Pancreas (tissue), 10 donors: ENCODE data around the gene NAGA. TPM values are rescaled to one million over a fixed set of nuclear protein-coding genes. Genes with fewer than 3 reads are reported as not detected.

Experiments used
- ATAC-seq, 4 donors: fragments of 200-7000 bp; cut with Tn5 transposase; one replicate each; pipeline versions ENCODE4 v1.8.0 to v1.9.1; 2020; ENCODE audit warnings: mild to moderate bottlenecking in 4 of 4, moderate library complexity in 4 of 4
- DNase-seq, 6 donors: peaks; one replicate each; pipeline ENCODE4 v3.0.0-alpha.2; 2020
- FAIRE-seq: peaks from 2 replicates; lab custom pipeline; 2012; peaks lifted over from hg19 to GRCh38; lab: Jason Lieb, UNC
- H3K27ac ChIP-seq, 4 donors: fragments of 200-600 bp; sonication (generic); 1 replicate in 3 of 4; 2 replicates in 1 of 4; pipeline versions ENCODE4 v1.5.0 to v1.8.0; 2020
- H3K27me3 ChIP-seq, 4 donors: fragments of 200-600 bp; one replicate each; pipeline ENCODE4 v1.8.0; 2021
- H3K36me3 ChIP-seq, 3 donors: fragments of 200-600 bp; sonication (generic) in 1 of 3; one replicate each; pipeline versions ENCODE4 v1.5.0 to v1.8.0; 2020 to 2021
- H3K4me1 ChIP-seq, 3 donors: fragments of 200-600 bp; one replicate each; pipeline ENCODE4 v1.8.0; 2021
- H3K4me3 ChIP-seq, 4 donors: fragments of 200-600 bp; sonication (generic) in 2 of 4; one replicate each; pipeline versions ENCODE4 v1.5.0 to v1.8.0; 2020 to 2021
- H3K9me3 ChIP-seq, 4 donors: fragments of 200-600 bp; one replicate each; pipeline ENCODE4 v1.8.0; 2021
- WGBS, 2 donors: extraction: QIAGEN DNeasy Blood & Tissue Kit; methylation state at CpG; one replicate each; pipeline ENCODE4 v1.1.7; 2013; 5-methylcytosine and 5-hydroxymethylcytosine counted together
- intact Hi-C, 3 donors: fragments of 100-400 bp; cut with DNase I; formaldehyde crosslinking; loops; one replicate each; pipeline versions ENCODE4 v1.11.1 to v1.14.2; 2022
- polyA plus RNA-seq, 2 donors: library from polyadenylated mRNA; stranded (reverse); fragments of 200-250 nt; gene quantifications; one replicate each; pipeline ENCODE4 v1.2.3, GENCODE V29; 2013
- total RNA-seq, 6 donors: library from RNA; stranded (reverse); fragmentation: NEBNext Ultra II Directional in 4 of 6; extraction: Animal tissue kit (Norgen Biotek cat#: 25700) in 4 of 6; gene quantifications; one replicate each; pipeline versions ENCODE4 v1.2.1 to v1.2.4, GENCODE V29; 2021 to 2023
- TF ChIP-seq, protein P1 (sequence below), 4 donors: fragments of 200-600 bp; sonication (generic) in 3 of 4; IDR thresholded peaks; one replicate each; pipeline versions ENCODE4 v1.5.0 to v1.8.0; 2021; ENCODE audit warnings: antibody characterized with exemption in 4 of 4
- donor health status: healthy with polysubstance abuse.
- donor health status: DM: no; HTN: no; CAD: no; lungs with moderate emphysema.
- donor health status: DM: no; HTN: no; CAD: no.
- donor health status: control.
- donor health status: control.
- donor health status: Bipolar disorder and iron deficiency.
- donor health status: DM: yes; HTN: yes; CAD: no.
- donor health status: DM: no; HTN: no; CAD: no.
- donor health status: DM: no; HTN: no; CAD: no.
- donor health status: DM: yes; HTN: yes; CAD: no.

Gene NAGA
- total and polyA plus RNA-seq, 8 donors: 3.1 to 13.9 (median 5.7) TPM

DNA sequence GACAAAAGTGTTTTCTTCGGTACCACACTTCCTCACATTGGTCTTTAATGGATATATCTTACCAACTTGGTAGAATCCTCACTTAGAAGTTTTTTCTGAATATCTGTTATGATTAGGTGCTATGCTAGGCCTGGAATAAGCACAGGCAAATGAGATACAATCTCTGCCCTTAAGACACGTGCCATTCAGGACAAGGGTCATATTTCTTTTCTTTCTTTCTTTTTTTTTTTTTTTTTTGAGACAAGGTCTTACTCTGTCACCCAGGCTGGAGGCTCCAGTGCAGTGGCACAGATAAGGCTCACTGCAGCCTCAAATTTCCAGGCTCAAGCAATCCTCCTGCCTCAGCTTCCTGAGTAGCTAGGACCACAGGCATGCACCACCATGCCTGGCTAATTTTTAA is 49.0 kb downstream of the NAGA start:
- Histone ChIP-seq H3K4me3 (no peak overlapping the region), H3K27ac (no peak overlapping the region), H3K36me3 (no peaks in the 10 kb centered on the region), H3K4me1 (no peaks in the 10 kb centered on the region), H3K9me3 (no peaks in the 10 kb centered on the region), H3K27me3 (no peaks in the 10 kb centered on the region)
- intact Hi-C loops: no loop called here
- no peak for DNase-seq
- no peak for ATAC-seq
- WGBS, 2 donors: 73 to 79% methylated on average over 2 of the region's 2 CpGs
- FAIRE-seq: no peak
- TF ChIP-seq, protein P1, sequence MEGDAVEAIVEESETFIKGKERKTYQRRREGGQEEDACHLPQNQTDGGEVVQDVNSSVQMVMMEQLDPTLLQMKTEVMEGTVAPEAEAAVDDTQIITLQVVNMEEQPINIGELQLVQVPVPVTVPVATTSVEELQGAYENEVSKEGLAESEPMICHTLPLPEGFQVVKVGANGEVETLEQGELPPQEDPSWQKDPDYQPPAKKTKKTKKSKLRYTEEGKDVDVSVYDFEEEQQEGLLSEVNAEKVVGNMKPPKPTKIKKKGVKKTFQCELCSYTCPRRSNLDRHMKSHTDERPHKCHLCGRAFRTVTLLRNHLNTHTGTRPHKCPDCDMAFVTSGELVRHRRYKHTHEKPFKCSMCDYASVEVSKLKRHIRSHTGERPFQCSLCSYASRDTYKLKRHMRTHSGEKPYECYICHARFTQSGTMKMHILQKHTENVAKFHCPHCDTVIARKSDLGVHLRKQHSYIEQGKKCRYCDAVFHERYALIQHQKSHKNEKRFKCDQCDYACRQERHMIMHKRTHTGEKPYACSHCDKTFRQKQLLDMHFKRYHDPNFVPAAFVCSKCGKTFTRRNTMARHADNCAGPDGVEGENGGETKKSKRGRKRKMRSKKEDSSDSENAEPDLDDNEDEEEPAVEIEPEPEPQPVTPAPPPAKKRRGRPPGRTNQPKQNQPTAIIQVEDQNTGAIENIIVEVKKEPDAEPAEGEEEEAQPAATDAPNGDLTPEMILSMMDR (IDR thresholded peaks at IDR 0.05): no peak

- FAIRE-seq: no peak
- H3K36me3 ChIP-seq: no peaks in the 10 kb centered on the region
- H3K27ac ChIP-seq: no peak overlapping the region
- intact Hi-C loops: no loop called here
- no peaks in the 10 kb centered on the region for H3K9me3 ChIP-seq
- TF ChIP-seq, protein P1 (IDR thresholded peaks at IDR 0.05): no peak
- H3K4me3 ChIP-seq: no peak overlapping the region
- no peaks in the 10 kb centered on the region for H3K27me3 ChIP-seq
- no peak for ATAC-seq
- H3K4me1 ChIP-seq: no peaks in the 10 kb centered on the region
- DNase-seq: no peak
- 82 to 87% methylated on average over 1 of the region's 1 CpG for WGBS, 2 donors
These were observed 52.4 kb downstream of the NAGA start for GRCh38 chr22:42018224-42018623.

GRCh38 chr22:42016111-42016510 is 54.5 kb downstream of the NAGA start:
- H3K4me1 ChIP-seq: no peaks in the 10 kb centered on the region
- no peaks in the 10 kb centered on the region for H3K36me3 ChIP-seq
- TF ChIP-seq, protein P1 (IDR thresholded peaks at IDR 0.05): no peak
- no peak overlapping the region for H3K4me3 ChIP-seq
- 68 to 69% methylated on average over 10 of the region's 10 CpGs for WGBS, 2 donors
- intact Hi-C loops: no loop called here
- H3K27ac ChIP-seq: no peak overlapping the region
- FAIRE-seq (no peak), DNase-seq (no peak), ATAC-seq (no peak)
- H3K27me3 ChIP-seq: no peaks in the 10 kb centered on the region
- no peaks in the 10 kb centered on the region for H3K9me3 ChIP-seq

DNA sequence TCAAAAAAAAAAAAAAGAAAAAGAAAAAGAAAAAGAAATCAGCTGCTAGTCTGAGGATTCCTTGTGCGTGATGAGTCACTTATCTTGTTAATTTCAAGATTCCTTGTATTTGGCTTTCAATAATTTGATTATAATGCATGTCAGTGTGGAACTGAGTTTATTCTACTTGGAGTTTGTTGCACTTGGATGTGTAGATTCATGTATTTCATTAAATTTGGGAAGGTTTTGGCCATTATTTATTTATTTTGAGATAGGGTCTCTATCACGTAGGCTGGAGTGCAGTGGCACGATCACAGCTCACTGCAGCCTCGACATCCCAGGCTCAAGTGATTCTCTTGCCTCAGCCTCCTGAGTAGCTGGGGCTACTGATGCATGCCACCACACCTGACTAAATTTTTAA is 57.2 kb downstream of the NAGA start:
- Histone ChIP-seq H3K9me3 (no peaks in the 10 kb centered on the region), H3K4me1 (no peaks in the 10 kb centered on the region), H3K27ac (no peak overlapping the region), H3K36me3 (no peaks in the 10 kb centered on the region), H3K27me3 (no peaks in the 10 kb centered on the region), H3K4me3 (no peak overlapping the region)
- WGBS, 2 donors: 82 to 93% methylated on average over 4 of the region's 4 CpGs
- intact Hi-C loops: no loop called here
- ATAC-seq: no peak
- FAIRE-seq: no peak
- TF ChIP-seq, protein P1 (IDR thresholded peaks at IDR 0.05): no peak
- DNase-seq: no peak

DNA sequence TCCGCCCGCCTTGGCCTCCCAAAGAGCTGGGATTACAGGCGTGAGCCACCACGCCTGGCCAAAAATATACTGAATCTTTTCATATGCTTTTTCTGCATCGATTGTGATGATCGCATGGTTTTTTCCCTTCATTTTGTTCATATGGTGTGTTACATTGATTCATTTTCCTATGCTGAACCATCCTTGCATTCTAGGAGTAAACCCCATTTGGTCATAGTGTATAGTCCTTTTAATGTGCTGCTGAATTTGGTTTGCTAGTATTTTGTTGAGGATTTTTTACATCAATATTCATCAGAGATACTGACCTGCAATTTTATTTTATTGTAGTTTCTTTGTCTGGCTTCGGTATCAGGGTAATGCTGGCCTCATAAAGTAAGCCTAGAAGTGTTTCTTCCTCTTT is 59.8 kb downstream of the NAGA start:
- WGBS, 2 donors: 81 to 96% methylated on average over 7 of the region's 7 CpGs
- Histone ChIP-seq H3K4me3 (no peak overlapping the region), H3K4me1 (no peaks in the 10 kb centered on the region), H3K27ac (no peak overlapping the region), H3K9me3 (no peaks in the 10 kb centered on the region), H3K27me3 (no peaks in the 10 kb centered on the region), H3K36me3 (no peaks in the 10 kb centered on the region)
- DNase-seq (no peak), ATAC-seq (no peak), FAIRE-seq (no peak)
- TF ChIP-seq, protein P1 (IDR thresholded peaks at IDR 0.05): no peak
- intact Hi-C loops: no loop called here

Other genes with a start within 250 kb of the NAGA start
- 10 to 100 TPM; 28.2 to 44.8 (median 34.3) TPM for gene SREBF2, start 237.7 kb downstream of the NAGA start, total RNA-seq
- 10 to 100 TPM; 32.7 to 37.3 TPM for gene SREBF2, start 237.7 kb downstream of the NAGA start, polyA plus RNA-seq
- gene SHISA8, start 155.7 kb downstream of the NAGA start, total RNA-seq: not detected
- not detected for gene SHISA8, start 155.7 kb downstream of the NAGA start, polyA plus RNA-seq
- gene TNFRSF13C, start 144.0 kb downstream of the NAGA start, total RNA-seq: under 1 TPM in 4 of 6 donors, not detected in 2; 0.06 to 0.14 (median 0.12) TPM
- under 1 TPM; 0.04 to 0.05 TPM for gene TNFRSF13C, start 144.0 kb downstream of the NAGA start, polyA plus RNA-seq
- gene CENPM, start 123.7 kb downstream of the NAGA start, total RNA-seq: 1 to 10 TPM in 1 of 6 donors, under 1 TPM in 5; 0.23 to 1.7 (median 0.65) TPM
- gene CENPM, start 123.7 kb downstream of the NAGA start, polyA plus RNA-seq: under 1 TPM; 0.14 to 0.65 TPM
- gene SEPTIN3, start 101.4 kb downstream of the NAGA start, total RNA-seq: 1 to 10 TPM in 3 of 6 donors, under 1 TPM in 3; 0.22 to 1.6 (median 0.97) TPM
- 1 to 10 TPM; 1.9 to 8.5 TPM for gene SEPTIN3, start 101.4 kb downstream of the NAGA start, polyA plus RNA-seq
- gene WBP2NL, start 72.0 kb downstream of the NAGA start, total RNA-seq: 1 to 10 TPM; 1.4 to 2.8 (median 1.7) TPM
- gene WBP2NL, start 72.0 kb downstream of the NAGA start, polyA plus RNA-seq: 1 to 10 TPM; 1.3 to 1.9 TPM
- 1 to 10 TPM; 7.4 to 9.8 (median 9.5) TPM for gene PHETA2, start 3.4 kb upstream of the NAGA start, total RNA-seq
- gene PHETA2, start 3.4 kb upstream of the NAGA start, polyA plus RNA-seq: 10 to 100 TPM; 10.1 to 10.9 TPM
- gene SMDT1, start 8.9 kb upstream of the NAGA start, total RNA-seq: 10 to 100 TPM; 50.9 to 81.9 (median 58.1) TPM
- gene SMDT1, start 8.9 kb upstream of the NAGA start, polyA plus RNA-seq: 100 to 1,000 TPM in 1 of 2 donors, 10 to 100 TPM in 1; 53.1 to 119 TPM
- 10 to 100 TPM; 16.8 to 32.4 (median 23.0) TPM for gene NDUFA6, start 20.0 kb upstream of the NAGA start, total RNA-seq
- 10 to 100 TPM; 36.6 to 44.5 TPM for gene NDUFA6, start 20.0 kb upstream of the NAGA start, polyA plus RNA-seq
- gene CYP2D6, start 60.0 kb upstream of the NAGA start, total RNA-seq: 1 to 10 TPM in 1 of 6 donors, under 1 TPM in 5; 0.35 to 1.5 (median 0.49) TPM
- 1 to 10 TPM; 3.5 to 7.3 TPM for gene CYP2D6, start 60.0 kb upstream of the NAGA start, polyA plus RNA-seq
- 10 to 100 TPM; 15.8 to 28.3 (median 17.8) TPM for gene TCF20, start 199.8 kb upstream of the NAGA start, total RNA-seq
- 1 to 10 TPM; 7.8 to 8.1 TPM for gene TCF20, start 199.8 kb upstream of the NAGA start, polyA plus RNA-seq